ENCODE measurements around the gene ZNF75A.

The ZNF75A gene

GRCh38 chr16:3282103-3282729 lies 23.1 kb upstream of the ZNF75A start:
- H3K4me3 ChIP-seq (ENCODE audit: low read depth, low read length) = peak overlapping the region; percentile 80
- TF ChIP-seq CTCF (IDR thresholded peaks at IDR 0.05; ENCODE audit: borderline replicate concordance, insufficient read depth, low read depth, low read length) = no peak

GRCh38 chr16:3282730-3283542 lies 22.4 kb upstream of the ZNF75A start, which contains the start of gene ZNF263:
Gene ZNF263 (plus strand): TSS chr16:3283491. CDS start chr16:3283819, 328 bp downstream.
- TF ChIP-seq CTCF (IDR thresholded peaks at IDR 0.05; ENCODE audit: borderline replicate concordance, insufficient read depth, low read depth, low read length) = no peak
- H3K4me3 ChIP-seq (ENCODE audit: low read depth, low read length) = peak within 1 kb of the TSS; percentile 80

- TF ChIP-seq CTCF (IDR thresholded peaks at IDR 0.05; ENCODE audit: borderline replicate concordance, insufficient read depth, low read depth, low read length) = no peak
- H3K4me3 ChIP-seq (ENCODE audit: low read depth, low read length) = peak overlapping the region; percentile 80
These were observed 21.5 kb upstream of the ZNF75A start for GRCh38 chr16:3283543-3284447.

GRCh38 chr16:3285131-3285530 lies 20.2 kb upstream of the ZNF75A start:
- no peak for TF ChIP-seq CTCF (IDR thresholded peaks at IDR 0.05; ENCODE audit: borderline replicate concordance, insufficient read depth, low read depth, low read length)
- no peak overlapping the region for H3K4me3 ChIP-seq (ENCODE audit: low read depth, low read length)

- no peak overlapping the region for H3K4me3 ChIP-seq (ENCODE audit: low read depth, low read length)
- TF ChIP-seq CTCF (IDR thresholded peaks at IDR 0.05; ENCODE audit: borderline replicate concordance, insufficient read depth, low read depth, low read length) = no peak
These were observed 15.2 kb upstream of the ZNF75A start for GRCh38 chr16:3289998-3290673.

GRCh38 chr16:3292604-3293003 lies 12.7 kb upstream of the ZNF75A start:
- TF ChIP-seq CTCF (IDR thresholded peaks at IDR 0.05; ENCODE audit: borderline replicate concordance, insufficient read depth, low read depth, low read length) = no peak
- no peak overlapping the region for H3K4me3 ChIP-seq (ENCODE audit: low read depth, low read length)
